Lower leg skin (tissue), 4 donors: ENCODE measurements around the gene HACD2. TPM values are rescaled to one million over a fixed set of nuclear protein-coding genes. Genes with fewer than 3 reads are reported as not detected.

ENCODE experiments used
- DNase-seq, 2 donors: peaks; one replicate each; pipeline ENCODE4 v3.0.0-alpha.2; 2019; ENCODE audit warnings: low spot score in 2 of 2
- H3K4me3 ChIP-seq: fragments of 200-600 bp; sonication (generic); 2 replicates; pipeline ENCODE4 v1.5.1; 2017; ENCODE audit warnings: mild to moderate bottlenecking, low read depth; ENCODE audit not compliant: poor library complexity, severe bottlenecking
- CTCF ChIP-seq, 3 donors: fragments of 450-650 bp; IDR thresholded peaks; one replicate each; pipeline ENCODE4 v1.5.1; 2016; ENCODE audit warnings: antibody characterized with exemption in 3 of 3, mild to moderate bottlenecking in 3 of 3, moderate library complexity in 2 of 3
- POLR2A ChIP-seq, 2 donors: fragments of 450-650 bp; IDR thresholded peaks; one replicate each; pipeline ENCODE4 v1.6.1; 2016 to 2017; ENCODE audit warnings: antibody characterized with exemption in 2 of 2, mild to moderate bottlenecking in 1 of 2, moderate library complexity in 1 of 2
- WGBS, 2 donors: methylation state at CpG; one replicate each; pipeline ENCODE4 v1.1.5; 2018; 5-methylcytosine and 5-hydroxymethylcytosine counted together
- intact Hi-C: fragments of 100-400 bp; cut with DNase I; formaldehyde crosslinking; loops from one replicate; pipeline ENCODE4 v1.15.0; 2023; ENCODE audit warnings: low total_unique reads
- total RNA-seq, 4 donors: library from RNA; depleted of rRNA; stranded (reverse); fragments of >200 nt; gene quantifications; one replicate each; pipeline ENCODE4 v1.1.0, GENCODE V29; 2016

The HACD2 gene
- total RNA-seq, 4 donors from 2014 or later = 29.3 to 56.4 (median 40.2) TPM

- WGBS, 2 donors = 63 to 72% methylated on average over 12 of the region's 12 CpGs
- peak in 1 of 2 donors; percentile 81 for DNase-seq
- TF ChIP-seq CTCF (IDR thresholded peaks at IDR 0.05) = no peak
- no peak for TF ChIP-seq POLR2A (IDR thresholded peaks at IDR 0.05)
- intact Hi-C loops = no loop called here
- no peak overlapping the region for H3K4me3 ChIP-seq
These were observed 103.0 kb downstream of the HACD2 start for GRCh38 chr3:123481722-123482457.

- 50 to 59% methylated on average over 7 of the region's 7 CpGs for WGBS, 2 donors
- intact Hi-C loops = no loop called here
- peak in 1 of 2 donors; percentile 83 for DNase-seq
- no peak overlapping the region for H3K4me3 ChIP-seq
- TF ChIP-seq CTCF (IDR thresholded peaks at IDR 0.05) = no peak
- TF ChIP-seq POLR2A (IDR thresholded peaks at IDR 0.05) = no peak
These were observed 103.8 kb downstream of the HACD2 start for GRCh38 chr3:123481071-123481470.

- peak in 1 of 2 donors; percentile 43 for DNase-seq
- H3K4me3 ChIP-seq = no peak overlapping the region
- WGBS, 2 donors = 66 to 77% methylated on average over 4 of the region's 4 CpGs
- intact Hi-C loops = no loop called here
- TF ChIP-seq POLR2A (IDR thresholded peaks at IDR 0.05) = no peak
- no peak for TF ChIP-seq CTCF (IDR thresholded peaks at IDR 0.05)
These were observed 104.4 kb downstream of the HACD2 start for GRCh38 chr3:123480428-123480827.

GRCh38 chr3:123479891-123480290 is 105.0 kb downstream of the HACD2 start:
- intact Hi-C loops = no loop called here
- H3K4me3 ChIP-seq = no peak overlapping the region
- WGBS, 2 donors = 94 to 95% methylated on average over 10 of the region's 10 CpGs
- no peak for TF ChIP-seq POLR2A (IDR thresholded peaks at IDR 0.05)
- no peak for TF ChIP-seq CTCF (IDR thresholded peaks at IDR 0.05)
- peak in 1 of 2 donors; percentile 46 for DNase-seq

- peak in 1 of 2 donors; percentile 36 for DNase-seq
- TF ChIP-seq CTCF (IDR thresholded peaks at IDR 0.05) = no peak
- no peak for TF ChIP-seq POLR2A (IDR thresholded peaks at IDR 0.05)
- H3K4me3 ChIP-seq = no peak overlapping the region
- intact Hi-C loops = no loop called here
- WGBS, 2 donors = 31 to 44% methylated on average over 2 of the region's 2 CpGs
These were observed 106.5 kb downstream of the HACD2 start for GRCh38 chr3:123478314-123478713.
